Progenitor cell of endocrine pancreas (in vitro differentiated cells): ENCODE results near the gene ARHGAP1. TPM values are rescaled to one million over a fixed set of nuclear protein-coding genes. Genes with fewer than 3 reads are reported as not detected.
"Not testable (repeated sequence)": the region's sequence is repeated elsewhere in the genome, so short reads cannot be mapped to it uniquely, and the experiment has no call there.

Source experiments
- DNase-seq: peaks from one replicate; pipeline ENCODE4 v3.0.0; 2021; ENCODE audit warnings: low spot score; ENCODE audit not compliant: unreplicated experiment
- H3K27ac Mint-ChIP-seq: 2 replicates; pipeline ENCODE4 v1.8.0; 2021; ENCODE audit warnings: mild to moderate bottlenecking, moderate library complexity, mixed read lengths
- H3K27me3 Mint-ChIP-seq: 2 replicates; pipeline ENCODE4 v1.8.0; 2021; ENCODE audit warnings: mixed read lengths
- H3K36me3 Mint-ChIP-seq: 2 replicates; pipeline ENCODE4 v1.8.0; 2022; ENCODE audit warnings: mixed read lengths; ENCODE audit not compliant: insufficient read depth
- H3K4me1 Mint-ChIP-seq: 2 replicates; pipeline ENCODE4 v1.8.0; 2021; ENCODE audit warnings: low read depth, mixed read lengths
- H3K4me3 Mint-ChIP-seq: 2 replicates; pipeline ENCODE4 v1.8.0; 2021; ENCODE audit warnings: low read depth, mild to moderate bottlenecking, moderate library complexity, mixed read lengths
- H3K9me3 Mint-ChIP-seq: 2 replicates; pipeline ENCODE4 v1.8.0; 2021; ENCODE audit warnings: low read depth, mixed read lengths
- CTCF ChIP-seq: fragments of 200-600 bp; sonication (generic); IDR thresholded peaks from one replicate; pipeline ENCODE4 v1.5.0; 2021; ENCODE audit warnings: antibody characterized with exemption, mild to moderate bottlenecking; ENCODE audit not compliant: unreplicated experiment
- total RNA-seq: library from RNA; stranded (reverse); gene quantifications from 2 replicates; pipeline ENCODE4 v1.2.1, GENCODE V29; 2021

The ARHGAP1 gene
- total RNA-seq, 1 donor from 2014 or later: 39.8 TPM

- TF ChIP-seq CTCF: no peak
- no peaks in the 10 kb centered on the region for H3K36me3 Mint-ChIP-seq
- no peak for DNase-seq
- H3K27me3 Mint-ChIP-seq: no peaks in the 10 kb centered on the region
- H3K27ac Mint-ChIP-seq: no peak overlapping the region
- peaks cover under 1% of the 10 kb centered on the region for H3K4me1 Mint-ChIP-seq
- H3K4me3 Mint-ChIP-seq: no peak overlapping the region
- no peaks in the 10 kb centered on the region for H3K9me3 Mint-ChIP-seq
Measured at GRCh38 chr11:46712874-46713576, 12.6 kb upstream of the ARHGAP1 start.

GRCh38 chr11:46711303-46711702 is 10.9 kb upstream of the ARHGAP1 start:
- no peak for DNase-seq
- Mint-ChIP-seq H3K9me3 (no peaks in the 10 kb centered on the region), H3K4me1 (no peaks in the 10 kb centered on the region), H3K27ac (no peak overlapping the region), H3K36me3 (peaks cover 4% of the 10 kb centered on the region), H3K27me3 (no peaks in the 10 kb centered on the region), H3K4me3 (no peak overlapping the region)
- no peak for TF ChIP-seq CTCF

DNA sequence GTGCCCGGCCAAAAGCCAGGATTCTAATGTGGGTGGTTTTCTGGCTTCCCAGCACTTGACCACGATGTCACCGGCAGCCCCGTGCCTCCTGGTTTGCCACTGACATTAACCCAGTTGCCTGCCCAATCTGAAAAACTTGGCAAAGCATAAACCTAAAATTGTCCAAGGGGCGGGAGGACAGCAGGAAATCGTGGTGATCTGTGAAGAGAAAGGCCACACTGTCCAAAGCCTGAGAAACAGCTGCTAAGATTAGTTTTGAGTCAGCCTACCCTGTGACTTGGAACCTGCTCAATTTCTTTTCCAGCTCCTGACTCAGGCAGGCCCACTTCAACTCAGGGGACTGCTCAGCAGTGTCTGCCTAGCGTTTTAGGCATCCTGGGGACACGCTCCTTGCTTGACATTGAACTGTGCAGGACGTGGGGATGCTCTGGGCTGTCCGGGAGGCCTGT is 10.4 kb upstream of the ARHGAP1 start:
- Mint-ChIP-seq H3K36me3 (peaks cover 4% of the 10 kb centered on the region), H3K9me3 (no peaks in the 10 kb centered on the region), H3K27me3 (no peaks in the 10 kb centered on the region), H3K4me3 (no peak overlapping the region), H3K27ac (no peak overlapping the region), H3K4me1 (no peaks in the 10 kb centered on the region)
- DNase-seq: no peak
- no peak for TF ChIP-seq CTCF

GRCh38 chr11:46709351-46709750 is 8.9 kb upstream of the ARHGAP1 start:
- not testable (repeated sequence) for H3K27me3 Mint-ChIP-seq, H3K9me3 Mint-ChIP-seq, H3K4me3 Mint-ChIP-seq, DNase-seq, H3K4me1 Mint-ChIP-seq, H3K27ac Mint-ChIP-seq, H3K36me3 Mint-ChIP-seq

DNA sequence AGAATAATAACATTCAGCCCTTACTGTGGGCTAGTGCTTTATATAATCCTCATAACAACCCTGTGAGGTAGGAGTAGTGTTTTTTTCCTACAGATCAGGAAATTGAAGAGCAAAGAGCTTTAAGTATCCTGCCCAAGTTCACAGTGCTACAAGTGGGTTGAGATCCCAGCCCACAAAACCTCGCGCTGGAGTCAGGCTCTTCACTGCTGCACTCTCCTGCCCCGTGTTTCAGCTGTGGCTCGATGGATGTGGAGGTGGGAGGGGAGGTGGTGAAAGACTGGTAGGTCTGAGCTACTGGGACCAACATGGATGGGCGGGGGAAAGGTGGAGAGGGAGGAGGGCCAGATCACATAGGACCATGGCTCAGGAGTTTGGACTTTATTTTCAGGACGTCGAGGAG is 6.5 kb upstream of the ARHGAP1 start:
- TF ChIP-seq CTCF: no peak
- Mint-ChIP-seq H3K36me3 (peaks cover 7% of the 10 kb centered on the region), H3K27me3 (no peaks in the 10 kb centered on the region), H3K4me1 (peaks cover 4% of the 10 kb centered on the region), H3K9me3 (no peaks in the 10 kb centered on the region), H3K4me3 (no peak overlapping the region), H3K27ac (no peak overlapping the region)
- no peak for DNase-seq

DNA sequence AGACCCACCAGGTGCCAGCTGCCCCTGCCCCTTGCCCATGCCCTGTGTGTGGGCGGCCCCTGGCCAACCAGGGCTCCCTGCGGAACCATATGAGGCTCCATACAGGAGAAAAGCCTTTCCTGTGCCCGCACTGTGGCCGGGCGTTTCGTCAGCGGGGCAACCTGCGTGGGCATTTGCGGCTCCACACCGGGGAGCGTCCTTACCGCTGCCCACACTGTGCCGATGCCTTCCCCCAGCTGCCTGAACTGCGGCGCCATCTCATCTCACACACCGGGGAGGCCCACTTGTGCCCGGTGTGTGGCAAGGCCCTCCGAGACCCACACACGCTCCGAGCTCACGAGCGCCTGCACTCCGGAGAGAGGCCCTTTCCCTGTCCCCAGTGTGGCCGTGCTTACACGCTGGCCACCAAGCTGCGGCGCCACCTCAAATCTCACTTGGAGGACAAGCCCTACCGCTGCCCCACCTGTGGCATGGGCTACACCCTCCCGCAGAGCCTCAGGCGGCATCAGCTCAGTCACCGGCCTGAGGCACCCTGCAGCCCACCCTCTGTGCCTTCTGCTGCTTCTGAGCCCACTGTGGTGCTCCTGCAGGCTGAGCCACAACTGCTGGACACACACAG is 4.8 kb upstream of the ARHGAP1 start:
- Mint-ChIP-seq H3K4me1 (peaks cover 12% of the 10 kb centered on the region), H3K4me3 (no peak overlapping the region), H3K27me3 (no peaks in the 10 kb centered on the region), H3K36me3 (peaks cover 7% of the 10 kb centered on the region), H3K27ac (no peak overlapping the region), H3K9me3 (no peaks in the 10 kb centered on the region)
- no peak for DNase-seq
- no peak for TF ChIP-seq CTCF
